GM19099 (cell line): ENCODE measurements around the gene PACS2.

Experiments
- POLR2A ChIP-seq: IDR thresholded peaks from 3 replicates; pipeline ENCODE4 v1.6.1; 2011; ENCODE audit warnings: low read depth; ENCODE audit not compliant: insufficient read length; ENCODE audit errors: extremely low read depth

The PACS2 gene

GRCh38 chr14:105388110-105388951 lies 73.8 kb downstream of the PACS2 start:
- TF ChIP-seq POLR2A = no peak

- no peak for TF ChIP-seq POLR2A
These were observed 74.4 kb downstream of the PACS2 start for GRCh38 chr14:105388976-105389375.

GRCh38 chr14:105389534-105389933 lies 75.0 kb downstream of the PACS2 start:
- TF ChIP-seq POLR2A = no peak

- TF ChIP-seq POLR2A = no peak
These were observed 75.7 kb downstream of the PACS2 start for GRCh38 chr14:105389976-105390848.

GRCh38 chr14:105390849-105391500 lies 76.4 kb downstream of the PACS2 start:
- TF ChIP-seq POLR2A = no peak

GRCh38 chr14:105391541-105391940 lies 77.0 kb downstream of the PACS2 start:
- no peak for TF ChIP-seq POLR2A

- no peak for TF ChIP-seq POLR2A
These were observed 77.9 kb downstream of the PACS2 start for GRCh38 chr14:105392131-105393090.

- TF ChIP-seq POLR2A = no peak
These were observed 78.6 kb downstream of the PACS2 start for GRCh38 chr14:105393151-105393550.

- no peak for TF ChIP-seq POLR2A
These were observed 80.4 kb downstream of the PACS2 start for GRCh38 chr14:105394714-105395537.

GRCh38 chr14:105395538-105395854 lies 80.9 kb downstream of the PACS2 start:
- no peak for TF ChIP-seq POLR2A

GRCh38 chr14:105397350-105397931 lies 82.9 kb downstream of the PACS2 start:
- TF ChIP-seq POLR2A = no peak

GRCh38 chr14:105398044-105398725 lies 83.6 kb downstream of the PACS2 start, which contains the start of gene TEX22:
TEX22 (plus strand) TSS chr14:105398538; CDS start chr14:105399341, 803 bp downstream.
- TF ChIP-seq POLR2A = peak; percentile 84
